Loucy (cell line): ENCODE results near the gene DOCK10.

Experiments used
- CTCF ChIP-seq: fragments of 200-600 bp; sonication (generic); conservative IDR thresholded peaks from 2 replicates; pipeline ENCODE4 v1.5.1; 2014; ENCODE audit warnings: mild to moderate bottlenecking, antibody characterized with exemption, low read length
- EZH2phosphoT487 ChIP-seq: fragments of 200-600 bp; IDR thresholded peaks from 2 replicates; pipeline ENCODE4 v1.6.1; 2018; ENCODE audit warnings: antibody characterized with exemption, mild to moderate bottlenecking, moderate library complexity, borderline replicate concordance

GRCh38 chr2:224850081-224850480 lies 192.2 kb downstream of the DOCK10 start:
- TF ChIP-seq CTCF (no peak), EZH2phosphoT487 (no peak)
